Mucosa of descending colon (tissue), 3 donors: Measurements from ENCODE around the gene LRRFIP1. TPM values are rescaled to one million over a fixed set of nuclear protein-coding genes. Genes with fewer than 3 reads are reported as not detected.
"Not testable (repeated sequence)": the region's sequence is repeated elsewhere in the genome, so short reads cannot be mapped to it uniquely, and the experiment has no call there.

Experiments used
- ATAC-seq: fragments of 200-7000 bp; cut with Tn5 transposase; one replicate; pipeline ENCODE4 v1.9.1; 2020; ENCODE audit warnings: mild to moderate bottlenecking, moderate library complexity
- DNase-seq, 3 donors: peaks; one replicate each; pipeline ENCODE4 v3.0.0-alpha.2; 2020
- H3K36me3 ChIP-seq: fragments of 200-600 bp; one replicate; pipeline ENCODE4 v1.8.0; 2021; ENCODE audit warnings: low read depth, mild to moderate bottlenecking
- H3K4me1 ChIP-seq: fragments of 200-600 bp; one replicate; pipeline ENCODE4 v1.8.0; 2021; ENCODE audit warnings: low read depth, mild to moderate bottlenecking
- H3K4me3 ChIP-seq: fragments of 200-600 bp; one replicate; pipeline ENCODE4 v1.8.0; 2021; ENCODE audit warnings: mild to moderate bottlenecking
- H3K9me3 ChIP-seq: fragments of 200-600 bp; one replicate; pipeline ENCODE4 v1.8.0; 2021; ENCODE audit warnings: mild to moderate bottlenecking
- intact Hi-C, 2 donors: fragments of 100-400 bp; cut with DNase I in 1 of 2; cut with micrococcal nuclease in 1 of 2; formaldehyde crosslinking; loops; one replicate each; pipeline versions ENCODE4 v1.11.0 to v1.11.1; 2022; cut with DNase I, micrococcal nuclease
- total RNA-seq, 3 donors: library from RNA; stranded (reverse); fragmentation: NEBNext Ultra II Directional in 2 of 3; extraction: Animal tissue kit (Norgen Biotek cat#: 25700) in 2 of 3; gene quantifications; one replicate each; pipeline versions ENCODE4 v1.2.1 to v1.2.4, GENCODE V29; 2021 to 2023
- TF ChIP-seq, protein P1 (sequence below): fragments of 200-600 bp; IDR thresholded peaks from one replicate; pipeline ENCODE4 v1.8.0; 2022; ENCODE audit warnings: antibody characterized with exemption, mild to moderate bottlenecking
- donor health status: DM: no; HTN: no; CAD: no; lungs with moderate emphysema.
- donor health status: DM: no; HTN: no; CAD: no.
- donor health status: DM: no; HTN: yes; CAD: no.

Gene LRRFIP1
- total RNA-seq, 3 donors from 2014 or later = 114 to 157 (median 120) TPM

DNA sequence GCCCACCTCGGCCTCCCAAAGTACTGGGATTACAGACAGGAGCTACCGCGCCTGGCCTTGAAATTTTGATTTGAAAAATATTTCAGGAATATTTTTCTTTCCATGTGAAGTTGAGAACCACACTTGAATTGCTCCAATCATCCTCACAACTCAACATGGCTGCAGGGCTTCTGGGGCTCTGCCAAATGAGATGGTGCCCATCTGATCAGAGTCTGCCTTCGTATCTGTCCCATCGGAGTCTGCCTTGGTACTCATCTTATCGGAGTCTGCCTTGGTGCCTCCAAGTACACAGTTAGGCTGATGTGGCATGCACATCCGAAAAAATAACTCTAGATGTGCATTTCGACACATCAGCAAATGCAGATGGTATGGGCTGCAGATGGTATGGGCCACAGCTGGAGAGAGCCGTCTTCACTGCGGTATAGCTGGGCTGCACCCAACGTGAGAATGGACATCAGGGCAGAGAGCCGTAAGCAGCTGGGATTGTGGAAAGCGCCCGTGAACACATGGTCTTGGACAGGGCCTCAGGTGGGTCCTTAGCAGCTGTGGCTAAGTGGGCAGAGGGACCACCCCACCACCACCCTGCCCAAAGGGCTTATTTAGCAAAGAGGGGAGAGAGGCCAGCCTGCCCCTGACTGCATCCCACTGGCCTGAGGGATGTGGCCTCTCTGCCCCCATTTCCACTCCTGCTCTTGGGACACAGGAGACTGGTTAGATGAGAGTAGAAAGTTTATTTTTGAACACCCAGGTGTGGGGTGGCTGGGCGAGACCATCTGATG lies 119.1 kb downstream of the LRRFIP1 start:
- TF ChIP-seq, protein P1, sequence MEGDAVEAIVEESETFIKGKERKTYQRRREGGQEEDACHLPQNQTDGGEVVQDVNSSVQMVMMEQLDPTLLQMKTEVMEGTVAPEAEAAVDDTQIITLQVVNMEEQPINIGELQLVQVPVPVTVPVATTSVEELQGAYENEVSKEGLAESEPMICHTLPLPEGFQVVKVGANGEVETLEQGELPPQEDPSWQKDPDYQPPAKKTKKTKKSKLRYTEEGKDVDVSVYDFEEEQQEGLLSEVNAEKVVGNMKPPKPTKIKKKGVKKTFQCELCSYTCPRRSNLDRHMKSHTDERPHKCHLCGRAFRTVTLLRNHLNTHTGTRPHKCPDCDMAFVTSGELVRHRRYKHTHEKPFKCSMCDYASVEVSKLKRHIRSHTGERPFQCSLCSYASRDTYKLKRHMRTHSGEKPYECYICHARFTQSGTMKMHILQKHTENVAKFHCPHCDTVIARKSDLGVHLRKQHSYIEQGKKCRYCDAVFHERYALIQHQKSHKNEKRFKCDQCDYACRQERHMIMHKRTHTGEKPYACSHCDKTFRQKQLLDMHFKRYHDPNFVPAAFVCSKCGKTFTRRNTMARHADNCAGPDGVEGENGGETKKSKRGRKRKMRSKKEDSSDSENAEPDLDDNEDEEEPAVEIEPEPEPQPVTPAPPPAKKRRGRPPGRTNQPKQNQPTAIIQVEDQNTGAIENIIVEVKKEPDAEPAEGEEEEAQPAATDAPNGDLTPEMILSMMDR = no peak
- DNase-seq (no peak), ATAC-seq (no peak)
- H3K4me1 ChIP-seq = peaks cover 30% of the 10 kb centered on the region
- H3K9me3 ChIP-seq = no peaks in the 10 kb centered on the region
- intact Hi-C loops = loop anchor here (5.0 to 10.0 kb wide), 3 partner anchors 74 to 162 kb away; no protein-coding TSS in a partner anchor
- H3K4me3 ChIP-seq = no peak overlapping the region
- peaks cover 7% of the 10 kb centered on the region for H3K36me3 ChIP-seq

DNA sequence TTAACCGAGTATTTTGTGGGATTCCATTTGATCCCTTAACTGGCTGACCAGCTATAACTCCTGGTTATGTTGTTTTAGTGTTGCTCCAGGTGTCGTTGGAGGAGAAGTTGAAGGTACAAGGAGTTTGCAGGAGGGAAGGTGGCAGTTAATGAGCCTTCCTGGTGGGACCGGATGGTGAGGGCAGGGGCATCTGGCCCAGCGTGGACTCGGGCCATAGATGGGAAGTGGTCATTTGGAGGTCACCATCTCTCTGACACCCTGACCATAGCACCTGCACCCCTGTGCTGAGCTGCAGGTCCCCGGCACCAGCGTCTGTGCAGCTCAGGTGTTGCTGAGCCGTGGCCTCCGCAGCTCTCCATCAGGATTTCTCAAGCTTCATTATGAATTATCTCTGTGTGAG lies 119.8 kb downstream of the LRRFIP1 start:
- DNase-seq (no peak), ATAC-seq (no peak)
- peaks cover 7% of the 10 kb centered on the region for H3K36me3 ChIP-seq
- no peak overlapping the region for H3K4me3 ChIP-seq
- peaks cover 25% of the 10 kb centered on the region for H3K4me1 ChIP-seq
- TF ChIP-seq, protein P1 = no peak
- intact Hi-C loops = loop anchor here (5.0 to 10.0 kb wide), 3 partner anchors 75 to 162 kb away; no protein-coding TSS in a partner anchor
- no peaks in the 10 kb centered on the region for H3K9me3 ChIP-seq

DNA sequence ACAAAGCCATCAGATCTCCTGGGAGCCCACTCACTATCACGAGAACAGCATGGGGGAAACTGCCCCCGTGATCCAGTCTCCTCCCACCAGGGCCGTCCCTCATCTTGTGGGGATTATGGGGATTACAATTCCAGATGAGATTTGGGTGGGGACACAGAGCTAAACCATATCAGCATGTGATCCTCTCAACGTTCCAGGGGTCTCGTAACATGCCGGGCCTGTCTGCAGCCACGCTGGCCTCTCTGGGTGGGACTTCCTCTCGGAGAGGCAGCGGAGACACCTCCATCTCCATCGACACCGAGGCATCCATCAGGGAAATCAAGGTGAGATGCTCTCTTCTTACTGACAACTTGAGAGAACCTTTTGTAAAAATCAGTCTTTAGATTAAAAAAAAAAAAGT lies 121.6 kb downstream of the LRRFIP1 start:
- Histone ChIP-seq H3K4me1 (peaks cover 12% of the 10 kb centered on the region), H3K36me3 (peaks cover 10% of the 10 kb centered on the region), H3K4me3 (no peak overlapping the region), H3K9me3 (no peaks in the 10 kb centered on the region)
- intact Hi-C loops = loop anchor here (5.0 to 10.0 kb wide), 3 partner anchors 77 to 164 kb away; no protein-coding TSS in a partner anchor
- ATAC-seq (no peak), DNase-seq (no peak)
- TF ChIP-seq, protein P1 = no peak

DNA sequence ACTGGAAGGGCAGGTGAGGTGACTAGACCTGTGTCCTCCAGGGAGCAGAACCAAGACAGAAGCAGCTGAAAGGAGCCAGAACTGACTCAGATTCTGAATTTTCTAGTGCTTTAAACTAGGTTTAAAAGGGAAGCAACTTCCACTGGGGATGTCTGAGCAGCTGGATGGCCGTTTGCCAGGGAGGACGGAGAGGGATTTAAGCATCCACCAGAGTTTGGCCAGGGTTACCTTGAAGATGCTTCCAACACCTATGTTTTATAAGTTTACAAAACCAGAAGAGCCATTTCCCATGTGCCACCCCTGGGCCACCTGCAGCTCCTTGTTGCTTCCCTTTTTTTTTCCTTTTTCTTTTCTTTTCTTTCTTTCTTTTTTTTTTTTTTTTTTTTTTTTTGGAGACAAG lies 122.6 kb downstream of the LRRFIP1 start:
- intact Hi-C loops = loop anchor here (5.0 to 10.0 kb wide), 3 partner anchors 78 to 165 kb away; no protein-coding TSS in a partner anchor
- ATAC-seq (no peak), DNase-seq (no peak)
- peaks cover 14% of the 10 kb centered on the region for H3K36me3 ChIP-seq
- peaks cover 2% of the 10 kb centered on the region for H3K4me1 ChIP-seq
- no peak overlapping the region for H3K4me3 ChIP-seq
- TF ChIP-seq, protein P1 = no peak
- no peaks in the 10 kb centered on the region for H3K9me3 ChIP-seq

DNA sequence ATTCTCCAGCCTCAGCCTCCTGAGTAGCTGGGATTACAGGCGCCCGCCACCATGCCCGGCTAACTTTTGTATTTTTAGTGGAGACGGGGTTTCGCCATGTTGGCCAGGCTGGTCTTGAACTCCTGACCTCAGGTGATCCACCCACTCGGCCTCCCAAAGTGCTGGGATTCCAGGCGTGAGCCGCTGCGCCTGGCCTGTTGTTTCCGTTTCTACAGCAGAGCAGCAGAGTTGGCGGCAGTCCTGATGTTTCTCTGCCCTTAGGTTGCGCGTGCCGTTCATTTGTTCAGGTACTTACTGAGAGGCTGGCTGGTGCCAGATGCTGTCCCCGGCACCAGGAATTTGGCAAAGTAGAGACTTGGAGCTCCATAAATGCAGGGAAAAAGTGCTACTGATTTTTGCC lies 123.1 kb downstream of the LRRFIP1 start:
- DNase-seq, intact Hi-C loops, H3K9me3 ChIP-seq, H3K4me1 ChIP-seq, H3K4me3 ChIP-seq, ATAC-seq: not testable (repeated sequence)
- peaks cover 14% of the 10 kb centered on the region for H3K36me3 ChIP-seq

DNA sequence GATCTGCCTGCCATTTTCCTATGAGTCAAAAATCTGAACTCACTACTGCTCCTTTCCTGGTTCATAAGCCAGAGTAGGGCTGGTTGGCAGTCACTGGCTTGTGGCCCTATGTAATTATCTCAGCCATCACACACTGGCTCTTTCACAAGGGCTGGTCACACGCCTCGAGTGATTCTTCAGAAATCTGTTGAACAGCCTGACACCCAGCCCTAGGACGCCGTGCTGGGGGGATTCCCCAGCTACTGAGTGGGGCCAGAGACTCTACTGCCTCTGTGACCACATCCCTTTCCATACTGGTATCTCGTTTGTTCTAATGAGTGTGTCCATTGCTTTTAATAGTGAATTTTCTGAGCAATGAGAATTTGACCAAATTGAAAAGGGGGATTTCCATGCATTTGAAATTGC lies 125.4 kb downstream of the LRRFIP1 start:
- intact Hi-C loops = no loop called here
- peak; percentile 42 for ATAC-seq
- TF ChIP-seq, protein P1 = no peak
- no peaks in the 10 kb centered on the region for H3K9me3 ChIP-seq
- H3K4me3 ChIP-seq = no peak overlapping the region
- H3K36me3 ChIP-seq = peaks cover 14% of the 10 kb centered on the region
- no peak for DNase-seq
- H3K4me1 ChIP-seq = no peaks in the 10 kb centered on the region
